IMR-90 (cell line): ENCODE data around the gene SPAG16. TPM values are rescaled to one million over a fixed set of nuclear protein-coding genes. Genes with fewer than 3 reads are reported as not detected.

ENCODE experiments used
- ATAC-seq: fragments of 200-7000 bp; cut with Tn5 transposase; 2 replicates; pipeline ENCODE4 v1.9.1; 2020; ENCODE audit warnings: low read depth, mild to moderate bottlenecking, moderate library complexity
- BruUV-seq: library from RNA; stranded (reverse); fragments of 400-500 nt; replicated peaks from 2 replicates; lab custom pipeline; 2021; lab: Mats Ljungman, UMichigan
- CTCF ChIA-PET: fragments of 300-600 bp; formaldehyde crosslinking; extraction: SDS; loops from one replicate; lab custom pipeline; 2021; ENCODE audit warnings: antibody characterized with exemption; lab: Yijun Ruan, JAX
- POLR2A ChIA-PET: fragments of 300-600 bp; sonication (Branson Sonifier 250); formaldehyde crosslinking; loops from one replicate; lab custom pipeline; 2022; ENCODE audit warnings: antibody characterized with exemption; ENCODE audit not compliant: unreplicated experiment; lab: Charles Lee
- DNase-seq: peaks from one replicate; pipeline ENCODE4 v3.0.0; 2013
- H2AFZ ChIP-seq: replicated peaks from 2 replicates; pipeline ENCODE3; 2013; ENCODE audit warnings: low read length, mild to moderate bottlenecking; ENCODE audit not compliant: poor library complexity
- H2AK5ac ChIP-seq: 2 replicates; pipeline ENCODE4 v1.6.1; 2013; ENCODE audit warnings: low read depth, low read length, inconsistent platforms
- H2AK9ac ChIP-seq: replicated peaks from 2 replicates; pipeline ENCODE3; 2013; ENCODE audit warnings: mild to moderate bottlenecking, low read depth, low read length, moderate library complexity; ENCODE audit not compliant: poor library complexity
- H2BK120ac ChIP-seq: 2 replicates; pipeline ENCODE4 v1.6.1; 2013; ENCODE audit warnings: low read depth, low read length, inconsistent platforms
- H2BK15ac ChIP-seq: 3 replicates; pipeline ENCODE4 v1.6.1; 2013; ENCODE audit warnings: low read depth, low read length, inconsistent platforms
- H2BK20ac ChIP-seq: 2 replicates; pipeline ENCODE4 v1.6.1; 2013; ENCODE audit warnings: low read depth, mild to moderate bottlenecking, inconsistent platforms, low read length, moderate library complexity
- H2BK5ac ChIP-seq: 2 replicates; pipeline ENCODE4 v1.6.1; 2013; ENCODE audit warnings: mild to moderate bottlenecking, low read depth, low read length, inconsistent platforms; ENCODE audit not compliant: poor library complexity, severe bottlenecking
- H3K14ac ChIP-seq: replicated peaks from 2 replicates; pipeline ENCODE4 v1.6.1; 2013; ENCODE audit warnings: low read depth, low read length, inconsistent platforms
- H3K18ac ChIP-seq: 2 replicates; pipeline ENCODE4 v1.6.1; 2013; ENCODE audit warnings: low read depth, low read length, control low read depth
- H3K23ac ChIP-seq: 2 replicates; pipeline ENCODE4 v1.6.1; 2013; ENCODE audit warnings: low read depth, low read length, inconsistent platforms
- H3K27ac ChIP-seq: 2 replicates; pipeline ENCODE4 v1.5.1; 2013; ENCODE audit warnings: mild to moderate bottlenecking, control low read depth, low read length; ENCODE audit not compliant: insufficient read depth
- H3K27me3 ChIP-seq: 2 replicates; pipeline ENCODE4 v1.6.1; 2013; ENCODE audit warnings: low read length; ENCODE audit not compliant: control insufficient read depth, insufficient read depth
- H3K36me3 ChIP-seq: 2 replicates; pipeline ENCODE4 v1.6.1; 2013; ENCODE audit warnings: low read length, mixed read lengths; ENCODE audit not compliant: control insufficient read depth, insufficient read depth
- H3K4ac ChIP-seq: 2 replicates; pipeline ENCODE4 v1.6.1; 2013; ENCODE audit warnings: low read depth, low read length, inconsistent platforms
- H3K4me1 ChIP-seq: 2 replicates; pipeline ENCODE4 v1.6.1; 2013; ENCODE audit warnings: low read length, mixed read lengths; ENCODE audit not compliant: control insufficient read depth, insufficient read depth
- H3K4me2 ChIP-seq: 2 replicates; pipeline ENCODE4 v1.6.1; 2013; ENCODE audit warnings: low read depth, mild to moderate bottlenecking, control low read depth, low read length, moderate library complexity
- H3K4me3 ChIP-seq: 2 replicates; pipeline ENCODE4 v1.5.1; 2013; ENCODE audit warnings: low read depth, mild to moderate bottlenecking, control low read depth, low read length, moderate library complexity; ENCODE audit not compliant: insufficient read depth
- H3K56ac ChIP-seq: 2 replicates; pipeline ENCODE4 v1.6.1; 2013; ENCODE audit warnings: low read length, inconsistent platforms; ENCODE audit not compliant: insufficient read depth; ENCODE audit errors: extremely low read depth
- H3K79me1 ChIP-seq, 2 experiments: 2 replicates each; pipeline ENCODE4 v1.6.1; 2013; ENCODE audit warnings: low read length in 2 of 2, inconsistent platforms in 1 of 2, low read depth in 1 of 2
- H3K9ac ChIP-seq: 2 replicates; pipeline ENCODE4 v1.6.1; 2013; ENCODE audit warnings: low read depth, low read length, control low read depth
- H3K9me1 ChIP-seq: 2 replicates; pipeline ENCODE4 v1.6.1; 2013; ENCODE audit warnings: low read length, inconsistent platforms; ENCODE audit not compliant: insufficient read depth
- H3K9me3 ChIP-seq: 2 replicates; pipeline ENCODE4 v1.6.1; 2013; ENCODE audit warnings: low read length; ENCODE audit not compliant: control insufficient read depth, insufficient read depth
- H4K20me1 ChIP-seq: 2 replicates; pipeline ENCODE4 v1.6.1; 2013; ENCODE audit warnings: low read length, inconsistent platforms; ENCODE audit not compliant: insufficient read depth
- H4K5ac ChIP-seq: 2 replicates; pipeline ENCODE4 v1.6.1; 2013; ENCODE audit warnings: mild to moderate bottlenecking, low read depth, low read length, control low read depth
- H4K8ac ChIP-seq, 2 experiments: 2 replicates each; pipeline ENCODE4 v1.6.1; 2013; ENCODE audit warnings: low read depth in 2 of 2, low read length in 2 of 2, control low read depth in 1 of 2, inconsistent platforms in 1 of 2
- H4K91ac ChIP-seq: 2 replicates; pipeline ENCODE4 v1.6.1; 2013; ENCODE audit warnings: low read depth, low read length, inconsistent platforms; ENCODE audit not compliant: insufficient read depth
- BHLHE40 ChIP-seq: fragments of 150-350 bp; IDR thresholded peaks from 2 replicates; pipeline ENCODE4 v1.6.1; 2016; ENCODE audit warnings: mild to moderate bottlenecking, low read depth, low read length
- CHD1 ChIP-seq: IDR thresholded peaks from 2 replicates; pipeline ENCODE4 v1.6.1; 2012; ENCODE audit warnings: low read depth, low read length, improper control_type of control experiment
- FOS ChIP-seq: fragments of 150-350 bp; IDR thresholded peaks from 2 replicates; pipeline ENCODE4 v1.6.1; 2016; ENCODE audit warnings: low read depth, low read length
- MAFK ChIP-seq: IDR thresholded peaks from 2 replicates; pipeline ENCODE4 v1.6.1; 2012; ENCODE audit warnings: low read depth, low read length, improper control_type of control experiment
- MAZ ChIP-seq: IDR thresholded peaks from 2 replicates; pipeline ENCODE4 v1.6.1; 2012; ENCODE audit warnings: low read depth, mild to moderate bottlenecking, low read length, improper control_type of control experiment, moderate library complexity, borderline replicate concordance
- MXI1 ChIP-seq: IDR thresholded peaks from 2 replicates; pipeline ENCODE4 v1.6.1; 2012; ENCODE audit warnings: low read depth, mild to moderate bottlenecking, low read length, moderate library complexity, borderline replicate concordance
- NFE2L2 ChIP-seq: fragments of 150-350 bp; IDR thresholded peaks from 2 replicates; pipeline ENCODE4 v1.6.1; 2016; ENCODE audit warnings: low read depth, mild to moderate bottlenecking, low read length
- POLR2A ChIP-seq: IDR thresholded peaks from 2 replicates; pipeline ENCODE4 v1.6.1; 2012; ENCODE audit warnings: mild to moderate bottlenecking, low read depth, low read length
- RAD21 ChIP-seq: IDR thresholded peaks from 2 replicates; pipeline ENCODE4 v1.6.1; 2012; ENCODE audit warnings: low read length, improper control_type of control experiment
- RCOR1 ChIP-seq: IDR thresholded peaks from 2 replicates; pipeline ENCODE4 v1.6.1; 2012; ENCODE audit warnings: mild to moderate bottlenecking, low read length, improper control_type of control experiment; ENCODE audit not compliant: insufficient replicate concordance
- RFX5 ChIP-seq: IDR thresholded peaks from 2 replicates; pipeline ENCODE4 v1.8.0; 2012; ENCODE audit warnings: low read depth, mild to moderate bottlenecking, low read length, moderate library complexity
- SMC3 ChIP-seq: fragments of 150-350 bp; IDR thresholded peaks from 2 replicates; pipeline ENCODE4 v1.6.1; 2016; ENCODE audit warnings: low read depth, mild to moderate bottlenecking, antibody characterized with exemption, low read length, moderate library complexity
- WGBS, 2 experiments: methylation state at CpG; one replicate each; pipeline versions ENCODE4 v1.1.5 to v1.1.7; 2013; ENCODE audit warnings: missing lambda C conversion rate in 2 of 2; ENCODE audit not compliant: insufficient read length in 1 of 2; ENCODE audit errors: extremely low coverage in 2 of 2; 5-methylcytosine and 5-hydroxymethylcytosine counted together
- dilution Hi-C: fragments of 300-500 bp; cut with HindIII; formaldehyde crosslinking; loops from one replicate; pipeline ENCODE4 v1.14.3; 2018; ENCODE audit warnings: low sequenced_read_pairs; ENCODE audit not compliant: unreplicated experiment
- in situ Hi-C: fragments of 300-500 bp; cut with MboI; formaldehyde crosslinking; loops from 3 replicates; pipeline ENCODE4 v1.14.3; 2019; ENCODE audit warnings: low sequenced_read_pairs, inconsistent platforms, mixed read lengths
- intact Hi-C: fragments of 100-400 bp; cut with micrococcal nuclease; formaldehyde crosslinking; loops from 2 replicates; pipeline ENCODE4 v1.10.0; 2022
- polyA plus RNA-seq, 3 experiments: library from polyadenylated mRNA; depleted of rRNA; stranded (reverse); fragments of >200 nt; gene quantifications; 2 replicates each; pipeline ENCODE4 v1.2.3, GENCODE V29; 2012; ENCODE audit warnings: low replicate concordance in 1 of 3
- total RNA-seq: library from RNA; depleted of rRNA; stranded (reverse); fragments of >200 nt; gene quantifications from 2 replicates; pipeline ENCODE4 v1.2.3, GENCODE V29; 2012
- TF ChIP-seq, protein P1 (sequence below): fragments of 150-350 bp; IDR thresholded peaks from 2 replicates; pipeline ENCODE4 v1.6.1; 2017; ENCODE audit warnings: mild to moderate bottlenecking, antibody characterized with exemption, low read length, low read depth
- TF ChIP-seq, protein P2 (sequence below): conservative IDR thresholded peaks from 2 replicates; pipeline ENCODE4 v1.5.1; 2012; ENCODE audit warnings: mild to moderate bottlenecking, low read depth, low read length, improper control_type of control experiment

Gene SPAG16
- total and polyA plus RNA-seq, 2 of the 4 experiments (the other 2 are of a cell fraction), result 7.3 to 13.5 TPM

DNA sequence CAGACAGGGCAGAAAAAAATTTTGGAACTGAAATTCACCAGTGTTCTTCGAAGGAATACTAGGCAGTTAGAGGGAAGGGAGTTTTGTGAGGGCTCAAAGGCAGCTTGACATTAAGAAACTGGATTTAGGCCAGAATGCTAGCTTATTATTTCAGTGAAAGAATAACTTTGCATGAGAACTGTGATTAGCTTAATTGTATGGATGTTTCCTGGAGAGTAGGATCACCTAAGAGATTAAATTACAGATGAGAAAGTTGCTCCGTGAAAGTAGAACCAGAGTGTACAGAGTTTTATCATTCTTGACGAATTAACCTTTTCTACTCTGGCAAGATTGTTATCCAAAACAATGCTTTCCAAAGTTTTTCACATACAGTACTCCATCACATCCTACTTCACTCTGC, 6.2 kb downstream of the SPAG16 start (continued):
- TF ChIP-seq, protein P1, sequence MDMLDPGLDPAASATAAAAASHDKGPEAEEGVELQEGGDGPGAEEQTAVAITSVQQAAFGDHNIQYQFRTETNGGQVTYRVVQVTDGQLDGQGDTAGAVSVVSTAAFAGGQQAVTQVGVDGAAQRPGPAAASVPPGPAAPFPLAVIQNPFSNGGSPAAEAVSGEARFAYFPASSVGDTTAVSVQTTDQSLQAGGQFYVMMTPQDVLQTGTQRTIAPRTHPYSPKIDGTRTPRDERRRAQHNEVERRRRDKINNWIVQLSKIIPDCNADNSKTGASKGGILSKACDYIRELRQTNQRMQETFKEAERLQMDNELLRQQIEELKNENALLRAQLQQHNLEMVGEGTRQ, result no peak
- no peak for TF ChIP-seq SMC3
- no peak for TF ChIP-seq RAD21

- WGBS, 2 experiments, result 100% methylated on average over 2 of the region's 5 CpGs; no CpG with 5 or more reads in 1 of the 2 experiments
- intact Hi-C loops, result no loop called here
- Histone ChIP-seq H2AK5ac (no peak overlapping the region), H3K9ac (no peak overlapping the region), H3K4me2 (no peak overlapping the region), H3K79me1 (peaks cover 0 to 3% of the 10 kb centered on the region in 2 experiments; a peak in 1 of 4 replicates), H3K4me1 (no peaks in the 10 kb centered on the region), H2AFZ (no peak overlapping the region), H3K36me3 (0 out of 2 replicates have a peak, but pooled peaks cover 1% of the 10 kb centered on the region), H4K91ac (no peak overlapping the region), H3K14ac (no peak overlapping the region), H2BK120ac (no peak overlapping the region), H3K4me3 (no peak overlapping the region), H2BK20ac (no peak overlapping the region), H3K9me1 (no peaks in the 10 kb centered on the region), H2AK9ac (no peak overlapping the region), H2BK15ac (no peak overlapping the region), H3K18ac (no peak overlapping the region), H2BK5ac (no peak overlapping the region), H3K23ac (no peak overlapping the region), H4K5ac (no peak overlapping the region), H3K9me3 (no peaks in the 10 kb centered on the region), H3K27me3 (no peaks in the 10 kb centered on the region), H3K56ac (no peak overlapping the region), H4K8ac (no peak overlapping the region; a peak in 1 of 4 replicates), H3K27ac (no peak overlapping the region), H3K4ac (no peak overlapping the region), H4K20me1 (no peaks in the 10 kb centered on the region)
- ChIA-PET CTCF (interaction anchor here (0.6 kb wide), 1 partner anchor 900 kb away, joined by 3 read pairs; no protein-coding TSS in a partner anchor), POLR2A (no interaction called here)
- ATAC-seq (no peak), DNase-seq (no peak)
- in situ Hi-C loops, result no loop called here
- TF ChIP-seq NFE2L2 (no peak), MAZ (no peak), RFX5 (no peak), CHD1 (no peak), POLR2A (no peak), BHLHE40 (no peak), FOS (no peak), RCOR1 (no peak), MAFK (no peak), MXI1 (no peak), RAD21 (no peak)
- TF ChIP-seq, protein P1, result no peak
- TF ChIP-seq, protein P2, sequence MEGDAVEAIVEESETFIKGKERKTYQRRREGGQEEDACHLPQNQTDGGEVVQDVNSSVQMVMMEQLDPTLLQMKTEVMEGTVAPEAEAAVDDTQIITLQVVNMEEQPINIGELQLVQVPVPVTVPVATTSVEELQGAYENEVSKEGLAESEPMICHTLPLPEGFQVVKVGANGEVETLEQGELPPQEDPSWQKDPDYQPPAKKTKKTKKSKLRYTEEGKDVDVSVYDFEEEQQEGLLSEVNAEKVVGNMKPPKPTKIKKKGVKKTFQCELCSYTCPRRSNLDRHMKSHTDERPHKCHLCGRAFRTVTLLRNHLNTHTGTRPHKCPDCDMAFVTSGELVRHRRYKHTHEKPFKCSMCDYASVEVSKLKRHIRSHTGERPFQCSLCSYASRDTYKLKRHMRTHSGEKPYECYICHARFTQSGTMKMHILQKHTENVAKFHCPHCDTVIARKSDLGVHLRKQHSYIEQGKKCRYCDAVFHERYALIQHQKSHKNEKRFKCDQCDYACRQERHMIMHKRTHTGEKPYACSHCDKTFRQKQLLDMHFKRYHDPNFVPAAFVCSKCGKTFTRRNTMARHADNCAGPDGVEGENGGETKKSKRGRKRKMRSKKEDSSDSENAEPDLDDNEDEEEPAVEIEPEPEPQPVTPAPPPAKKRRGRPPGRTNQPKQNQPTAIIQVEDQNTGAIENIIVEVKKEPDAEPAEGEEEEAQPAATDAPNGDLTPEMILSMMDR, result no peak
- no TSS peak for BruUV-seq
- dilution Hi-C loops, result no loop called here
Observed at GRCh38 chr2:213296270-213296669, 12.0 kb downstream of the SPAG16 start.
